Activated CD8-positive, alpha-beta memory T cell treated with anti-CD3 and anti-CD28 coated beads, Interleukin-2, amount 50 U/mL, for 4 hours (primary cell): ENCODE measurements around the gene CERS5.
"Not testable (repeated sequence)": the region's sequence is repeated elsewhere in the genome, so short reads cannot be mapped to it uniquely, and the experiment has no call there.

Experiments
- DNase-seq: peaks from one replicate; pipeline ENCODE4 v3.0.0-alpha.2; 2020

Gene CERS5

DNA sequence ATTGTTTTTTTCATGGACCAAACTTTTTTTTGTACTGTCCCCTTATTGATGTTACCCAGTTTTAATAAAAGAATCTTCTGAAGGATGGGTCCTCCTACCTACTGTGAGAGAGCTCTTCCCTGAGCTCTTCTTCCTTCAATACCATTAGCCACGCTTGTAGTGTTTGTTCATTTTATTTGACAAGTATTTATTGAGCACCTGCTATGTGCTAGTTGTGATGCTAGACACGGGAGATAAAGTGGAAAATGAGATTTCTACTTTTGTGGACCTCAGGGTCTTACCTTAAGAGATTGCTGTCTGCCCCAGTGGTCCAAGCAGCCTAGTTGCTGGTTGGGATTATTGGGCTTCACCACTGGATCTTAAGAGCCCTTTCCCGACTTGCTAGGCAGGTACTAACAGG lies 66.6 kb downstream of the CERS5 start:
- DNase-seq: no peak

- no peak for DNase-seq
Measured at GRCh38 chr12:50099302-50100008, 67.7 kb downstream of the CERS5 start.

GRCh38 chr12:50097952-50098351 lies 69.2 kb downstream of the CERS5 start:
- no peak for DNase-seq

DNA sequence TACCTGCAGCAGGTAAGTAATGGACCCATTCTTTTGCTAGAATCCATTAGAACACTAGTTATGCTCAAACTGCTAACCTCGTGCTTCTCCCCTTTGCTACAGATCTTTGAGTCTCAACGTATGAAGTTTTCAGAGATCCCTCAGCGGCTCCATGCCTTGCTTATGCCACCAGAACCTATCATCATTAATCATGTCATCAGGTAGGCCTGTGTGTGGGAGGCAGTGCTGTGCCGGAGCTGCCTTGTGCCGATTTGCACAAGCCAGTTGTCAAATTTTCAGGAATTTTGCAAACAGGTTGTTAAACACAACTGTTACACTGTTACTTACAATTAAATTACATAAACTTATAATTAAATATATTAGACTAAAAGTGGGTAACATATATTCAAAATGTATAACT lies 76.8 kb downstream of the CERS5 start:
- DNase-seq: no peak

GRCh38 chr12:50089730-50090129 lies 77.4 kb downstream of the CERS5 start:
- no peak for DNase-seq

- DNase-seq: peak; percentile 52
Measured at GRCh38 chr12:50088577-50089335, 78.4 kb downstream of the CERS5 start.

DNA sequence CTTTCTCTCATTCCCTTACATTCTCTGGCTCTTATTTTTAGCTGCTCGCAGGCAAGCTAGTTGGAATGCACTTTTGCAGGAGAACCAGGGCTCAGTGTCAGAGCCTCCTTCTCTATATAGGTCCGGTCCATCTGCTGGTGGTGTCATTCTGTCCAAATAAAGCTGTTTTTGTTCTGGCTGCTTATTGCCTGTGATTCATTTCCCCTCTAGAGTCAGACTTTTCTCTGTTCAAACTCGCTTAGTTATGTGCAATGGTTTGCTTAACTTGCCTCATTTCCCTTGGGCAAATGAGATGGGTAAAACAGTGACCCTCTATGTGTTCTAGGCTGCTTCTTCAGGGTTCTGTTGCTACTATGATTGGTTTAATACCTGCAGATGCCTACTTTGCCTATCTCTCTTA lies 79.2 kb downstream of the CERS5 start:
- DNase-seq: no peak

DNA sequence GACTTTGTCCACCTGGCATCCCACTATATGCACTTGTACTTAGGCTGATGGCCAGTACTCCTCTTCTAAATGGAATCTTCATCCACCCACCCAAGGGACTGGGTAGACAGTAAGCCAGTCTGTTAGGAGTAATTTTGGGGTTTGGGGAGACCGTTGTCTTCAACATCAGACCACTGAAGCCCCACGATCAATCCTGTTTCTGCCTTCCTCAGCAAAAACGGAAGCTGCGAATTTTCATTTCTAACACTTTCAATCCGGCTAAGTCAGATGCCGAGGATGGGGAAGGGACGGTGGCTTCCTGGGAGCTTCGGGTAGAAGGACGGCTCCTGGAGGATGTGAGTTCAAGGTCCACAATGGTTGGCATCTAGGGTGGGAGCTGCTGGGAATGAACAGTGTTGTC lies 80.0 kb downstream of the CERS5 start:
- DNase-seq: no peak

GRCh38 chr12:50086148-50086547 lies 81.0 kb downstream of the CERS5 start:
- DNase-seq: no peak

DNA sequence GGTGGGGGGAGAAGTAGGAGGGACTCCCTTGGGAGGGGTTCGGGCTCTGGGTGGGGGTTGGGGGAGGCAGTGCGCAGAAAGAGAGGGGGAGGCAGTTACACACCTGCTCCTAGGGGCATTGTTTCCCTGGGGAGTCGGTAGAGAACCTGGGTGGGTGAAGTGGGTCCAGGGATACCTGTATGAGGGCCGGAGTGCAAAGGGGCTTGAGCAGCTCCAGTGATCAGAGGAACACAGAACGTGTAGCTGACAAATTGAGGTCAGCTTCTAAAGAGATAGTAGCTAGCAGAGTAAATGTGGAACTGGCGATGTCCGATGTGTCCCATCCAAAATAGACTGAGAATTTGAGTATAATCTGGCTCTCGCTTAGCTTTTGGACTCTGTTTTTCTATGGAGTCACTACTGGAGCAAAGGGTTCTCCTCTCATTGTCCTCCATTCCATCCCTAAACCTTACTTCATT lies 81.5 kb downstream of the CERS5 start:
- no peak for DNase-seq

GRCh38 chr12:50084775-50085614 lies 82.2 kb downstream of the CERS5 start, which contains the start of gene SMARCD1:
SMARCD1 (plus strand) TSS chr12:50085342; CDS start chr12:50085370, 28 bp downstream.
- DNase-seq: peak; percentile 86

DNA sequence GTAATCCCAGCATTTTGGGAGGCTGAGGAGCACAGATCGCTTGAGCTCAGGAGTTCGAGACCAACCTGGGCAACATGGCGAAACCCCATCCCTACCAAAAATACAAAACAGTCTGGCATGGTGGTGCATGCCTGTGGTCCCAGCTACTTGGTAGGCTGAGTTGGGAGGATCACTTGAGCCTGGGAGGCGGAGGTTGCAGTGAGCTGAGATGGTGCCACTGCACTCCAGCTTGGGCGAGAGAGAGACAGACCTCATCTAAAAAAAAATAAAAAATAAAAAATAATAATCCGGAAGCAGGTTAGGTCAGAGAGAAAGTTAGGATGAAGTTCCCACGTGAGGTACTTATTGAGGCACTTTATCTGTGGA lies 82.8 kb downstream of the CERS5 start:
- DNase-seq: not testable (repeated sequence)

DNA sequence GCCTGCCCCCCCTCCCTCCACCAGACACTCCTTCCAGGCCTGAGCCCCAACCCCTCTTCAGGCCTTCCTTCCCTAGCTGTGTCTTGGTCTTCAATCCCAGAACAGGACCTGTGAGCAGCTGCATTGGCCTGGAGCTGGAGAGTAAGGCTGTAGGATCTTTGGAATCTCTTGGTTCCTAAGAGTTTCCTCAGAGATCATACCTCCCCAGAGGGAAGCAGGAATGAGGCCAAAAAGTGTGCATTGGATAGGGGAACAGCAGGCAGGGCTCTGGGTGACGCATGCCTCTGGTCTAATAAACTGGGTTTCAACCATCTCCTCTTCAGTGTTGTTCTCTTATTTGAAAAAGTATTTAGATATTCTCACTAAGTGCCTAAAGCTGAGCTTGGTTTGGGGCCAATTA lies 83.9 kb downstream of the CERS5 start:
- DNase-seq: no peak

DNA sequence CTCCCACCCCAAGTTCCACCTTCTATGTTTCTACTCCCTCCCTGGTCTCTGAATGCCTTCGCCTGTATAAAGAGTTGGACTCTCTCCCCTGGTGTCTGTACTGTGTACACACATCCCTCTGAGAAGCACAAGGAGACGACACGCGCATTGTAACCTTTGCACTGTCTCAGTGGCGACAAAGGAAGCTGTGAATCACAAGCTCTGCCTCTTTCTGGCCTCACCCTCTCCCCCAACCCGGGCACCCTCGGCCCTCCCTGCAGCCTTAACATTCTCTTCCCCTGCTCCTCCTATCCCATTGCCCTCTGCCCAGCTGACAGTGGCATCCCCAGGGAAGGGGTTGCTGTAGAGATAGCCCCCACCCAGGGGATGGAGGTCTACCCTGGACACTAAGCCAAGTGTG lies 84.5 kb downstream of the CERS5 start:
- DNase-seq: no peak

- DNase-seq: no peak
Measured at GRCh38 chr12:50081096-50081808, 85.9 kb downstream of the CERS5 start.

DNA sequence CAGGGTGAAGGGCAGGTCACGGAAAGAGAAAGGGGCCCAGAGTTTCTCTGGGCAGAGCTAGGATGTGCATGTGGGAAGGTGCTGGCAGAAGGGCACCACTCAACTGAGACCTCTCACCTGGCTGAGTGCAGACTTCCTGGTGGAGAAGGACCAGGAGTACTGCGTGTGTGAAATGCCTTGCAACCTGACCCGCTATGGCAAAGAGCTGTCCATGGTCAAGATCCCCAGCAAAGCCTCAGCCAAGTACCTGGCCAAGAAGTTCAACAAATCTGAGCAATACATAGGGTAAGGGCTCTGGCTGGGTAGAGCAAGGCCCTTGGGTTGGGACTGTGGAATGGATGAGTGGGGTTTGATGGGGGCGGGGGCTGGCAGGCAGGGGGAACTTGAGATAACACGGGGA lies 87.4 kb downstream of the CERS5 start:
- DNase-seq: no peak
